22Rv1 (cell line): Measurements from ENCODE around the gene SIRT1.

Experiments
- ZFX ChIP-seq: fragments of 450-650 bp; IDR thresholded peaks from 2 replicates; pipeline ENCODE4 v1.6.1; 2017; ENCODE audit warnings: antibody characterized with exemption, borderline replicate concordance
- TF ChIP-seq, protein P1 (sequence below): fragments of 450-650 bp; IDR thresholded peaks from 2 replicates; pipeline ENCODE4 v1.5.1; 2017; ENCODE audit warnings: mild to moderate bottlenecking

- TF ChIP-seq, protein P1, sequence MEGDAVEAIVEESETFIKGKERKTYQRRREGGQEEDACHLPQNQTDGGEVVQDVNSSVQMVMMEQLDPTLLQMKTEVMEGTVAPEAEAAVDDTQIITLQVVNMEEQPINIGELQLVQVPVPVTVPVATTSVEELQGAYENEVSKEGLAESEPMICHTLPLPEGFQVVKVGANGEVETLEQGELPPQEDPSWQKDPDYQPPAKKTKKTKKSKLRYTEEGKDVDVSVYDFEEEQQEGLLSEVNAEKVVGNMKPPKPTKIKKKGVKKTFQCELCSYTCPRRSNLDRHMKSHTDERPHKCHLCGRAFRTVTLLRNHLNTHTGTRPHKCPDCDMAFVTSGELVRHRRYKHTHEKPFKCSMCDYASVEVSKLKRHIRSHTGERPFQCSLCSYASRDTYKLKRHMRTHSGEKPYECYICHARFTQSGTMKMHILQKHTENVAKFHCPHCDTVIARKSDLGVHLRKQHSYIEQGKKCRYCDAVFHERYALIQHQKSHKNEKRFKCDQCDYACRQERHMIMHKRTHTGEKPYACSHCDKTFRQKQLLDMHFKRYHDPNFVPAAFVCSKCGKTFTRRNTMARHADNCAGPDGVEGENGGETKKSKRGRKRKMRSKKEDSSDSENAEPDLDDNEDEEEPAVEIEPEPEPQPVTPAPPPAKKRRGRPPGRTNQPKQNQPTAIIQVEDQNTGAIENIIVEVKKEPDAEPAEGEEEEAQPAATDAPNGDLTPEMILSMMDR, result no peak
- no peak for TF ChIP-seq ZFX
These were observed 645 bp upstream of the SIRT1 start for GRCh38 chr10:67883710-67884312.
